Measurements from ENCODE around the gene SPC24.
"Not testable (repeated sequence)": the region's sequence is repeated elsewhere in the genome, so short reads cannot be mapped to it uniquely, and the experiment has no call there.

The SPC24 gene

DNA sequence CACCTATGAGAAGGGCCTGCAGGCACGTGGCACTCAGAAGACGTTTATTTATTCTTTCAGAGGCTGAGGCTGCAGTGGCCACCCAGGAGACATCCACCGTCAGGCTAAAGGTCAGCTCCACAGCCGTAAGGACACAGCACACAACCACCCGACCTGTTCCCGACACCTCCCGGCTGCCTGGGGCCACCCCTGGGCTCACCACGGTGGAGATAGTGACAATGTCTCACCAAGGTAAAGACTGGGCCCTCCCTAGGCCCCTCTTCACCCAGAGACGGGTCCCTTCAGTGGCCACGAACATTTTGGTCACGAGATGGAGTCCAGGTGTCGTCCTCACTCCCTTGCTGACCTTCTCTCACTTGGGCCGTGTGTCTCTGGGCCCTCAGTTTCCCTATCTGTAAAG lies 32.5 kb downstream of the SPC24 start:
- FAIRE-seq = no peak

DNA sequence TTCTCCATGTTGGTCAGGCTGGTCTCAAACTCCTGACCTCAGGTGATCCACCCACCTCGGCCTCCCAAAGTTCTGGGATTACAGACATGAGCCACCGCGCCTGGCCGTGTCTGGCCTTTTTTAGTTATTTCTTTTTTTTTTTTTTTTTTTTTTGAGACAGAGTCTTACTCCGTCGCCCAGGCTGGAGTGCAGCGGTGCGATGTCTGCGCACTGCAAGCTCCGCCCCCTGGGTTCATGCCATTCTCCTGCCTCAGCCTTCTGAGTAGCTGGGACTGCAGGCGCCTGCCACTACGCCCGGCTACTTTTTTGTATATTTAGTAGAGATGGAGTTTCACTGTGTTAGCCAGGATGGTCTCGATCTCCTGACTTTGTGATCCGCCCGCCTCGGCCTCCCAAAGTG lies 33.6 kb downstream of the SPC24 start:
- not testable (repeated sequence) for FAIRE-seq

DNA sequence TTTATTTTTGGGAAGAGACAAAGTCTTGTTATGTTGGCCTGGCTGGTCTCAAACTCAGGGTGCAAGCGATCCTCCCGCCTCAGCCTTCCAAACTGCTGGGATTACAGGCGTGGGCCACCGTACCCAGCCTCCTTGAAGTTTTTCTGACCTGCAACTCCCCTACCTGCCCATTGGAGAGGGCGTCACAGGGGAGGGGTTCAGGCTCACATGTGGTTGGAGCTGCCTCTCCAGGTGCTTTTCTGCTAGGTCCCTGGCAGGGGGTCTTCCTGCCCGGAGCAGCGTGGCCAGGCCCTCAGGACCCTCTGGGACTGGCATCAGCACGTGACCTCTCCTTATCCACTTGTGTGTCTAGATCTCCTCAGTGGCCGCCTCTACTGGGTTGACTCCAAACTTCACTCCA lies 39.1 kb downstream of the SPC24 start:
- FAIRE-seq = no peak

DNA sequence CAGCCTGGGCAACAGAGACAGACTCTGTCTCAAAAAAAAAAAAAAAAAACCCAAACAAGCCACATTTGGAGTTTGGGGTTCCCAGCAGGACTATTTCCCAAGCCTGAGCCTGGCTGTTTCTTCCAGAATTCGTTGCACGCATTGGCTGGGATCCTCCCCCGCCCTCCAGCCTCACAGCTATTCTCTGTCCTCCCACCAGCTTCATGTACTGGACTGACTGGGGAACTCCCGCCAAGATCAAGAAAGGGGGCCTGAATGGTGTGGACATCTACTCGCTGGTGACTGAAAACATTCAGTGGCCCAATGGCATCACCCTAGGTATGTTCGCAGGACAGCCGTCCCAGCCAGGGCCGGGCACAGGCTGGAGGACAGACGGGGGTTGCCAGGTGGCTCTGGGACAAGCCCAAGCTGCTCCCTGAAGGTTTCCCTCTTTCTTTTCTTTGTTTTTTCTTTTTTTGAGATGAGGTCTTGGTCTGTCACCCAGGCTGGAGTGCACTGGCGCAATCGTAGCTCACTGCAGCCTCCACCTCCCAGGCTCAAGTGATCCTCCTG lies 39.6 kb downstream of the SPC24 start:
- FAIRE-seq = no peak

DNA sequence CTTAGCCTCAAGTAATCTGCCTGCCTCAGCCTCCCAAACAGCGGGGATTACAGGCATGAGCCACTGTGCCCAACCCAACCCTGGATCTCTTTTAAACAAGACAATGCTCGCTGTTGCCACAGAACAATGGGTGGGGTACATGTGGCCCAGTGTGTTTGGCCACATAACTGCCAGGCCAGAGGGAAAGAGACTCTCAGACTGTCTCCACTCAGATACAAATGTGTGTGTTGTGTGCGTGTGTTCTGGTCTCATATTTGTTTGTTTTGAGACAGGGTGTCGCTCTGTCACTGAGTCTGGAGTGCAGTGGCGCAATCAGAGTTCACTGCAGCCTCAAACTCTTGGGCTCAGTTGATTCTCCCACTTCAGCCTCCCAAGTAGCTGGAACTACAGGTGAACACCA lies 40.5 kb downstream of the SPC24 start:
- FAIRE-seq = no peak

DNA sequence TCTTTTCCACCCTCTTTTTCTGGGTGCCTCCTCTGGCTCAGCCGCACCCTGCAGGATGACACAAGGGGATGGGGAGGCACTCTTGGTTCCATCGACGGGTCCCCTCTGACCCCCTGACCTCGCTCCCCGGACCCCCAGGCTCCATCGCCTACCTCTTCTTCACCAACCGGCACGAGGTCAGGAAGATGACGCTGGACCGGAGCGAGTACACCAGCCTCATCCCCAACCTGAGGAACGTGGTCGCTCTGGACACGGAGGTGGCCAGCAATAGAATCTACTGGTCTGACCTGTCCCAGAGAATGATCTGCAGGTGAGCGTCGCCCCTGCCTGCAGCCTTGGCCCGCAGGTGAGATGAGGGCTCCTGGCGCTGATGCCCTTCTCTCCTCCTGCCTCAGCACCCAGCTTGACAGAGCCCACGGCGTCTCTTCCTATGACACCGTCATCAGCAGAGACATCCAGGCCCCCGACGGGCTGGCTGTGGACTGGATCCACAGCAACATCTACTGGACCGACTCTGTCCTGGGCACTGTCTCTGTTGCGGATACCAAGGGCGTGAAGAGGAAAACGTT lies 42.4 kb downstream of the SPC24 start:
- FAIRE-seq = no peak

DNA sequence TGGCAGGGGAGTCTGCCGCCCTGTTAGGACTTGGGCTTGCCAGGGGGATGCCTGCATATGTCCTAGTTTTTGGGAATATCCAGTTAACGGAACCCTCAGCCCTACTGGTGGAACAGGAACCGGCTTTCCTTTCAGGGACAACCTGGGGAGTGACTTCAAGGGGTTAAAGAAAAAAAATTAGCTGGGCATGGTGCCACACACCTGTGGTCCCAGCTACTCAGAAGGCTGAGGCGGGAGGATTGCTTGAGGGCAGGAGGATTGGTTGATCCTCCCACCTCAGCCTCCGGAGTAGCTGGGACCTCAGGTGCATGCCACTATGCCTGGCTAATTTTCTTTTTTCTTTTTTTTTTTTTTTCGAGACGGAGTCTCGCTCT lies 43.8 kb downstream of the SPC24 start:
- FAIRE-seq = no peak

DNA sequence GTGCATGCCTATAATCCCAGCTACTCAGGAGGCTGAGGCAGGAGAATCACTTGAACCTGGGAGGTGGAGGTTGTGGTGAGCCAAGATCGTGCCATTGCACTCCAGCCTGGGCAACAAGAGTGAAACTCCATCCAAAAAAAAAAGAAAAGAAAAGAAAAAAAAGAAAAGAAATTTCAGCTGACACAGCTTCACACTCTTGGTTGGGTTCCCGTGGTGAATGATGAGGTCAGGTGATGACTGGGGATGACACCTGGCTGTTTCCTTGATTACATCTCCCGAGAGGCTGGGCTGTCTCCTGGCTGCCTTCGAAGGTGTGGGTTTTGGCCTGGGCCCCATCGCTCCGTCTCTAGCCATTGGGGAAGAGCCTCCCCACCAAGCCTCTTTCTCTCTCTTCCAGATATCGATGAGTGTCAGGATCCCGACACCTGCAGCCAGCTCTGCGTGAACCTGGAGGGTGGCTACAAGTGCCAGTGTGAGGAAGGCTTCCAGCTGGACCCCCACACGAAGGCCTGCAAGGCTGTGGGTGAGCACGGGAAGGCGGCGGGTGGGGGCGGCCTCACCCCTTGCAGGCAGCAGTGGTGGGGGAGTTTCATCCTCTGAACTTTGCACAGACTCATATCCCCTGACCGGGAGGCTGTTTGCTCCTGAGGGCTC lies 44.3 kb downstream of the SPC24 start:
- FAIRE-seq = no peak

DNA sequence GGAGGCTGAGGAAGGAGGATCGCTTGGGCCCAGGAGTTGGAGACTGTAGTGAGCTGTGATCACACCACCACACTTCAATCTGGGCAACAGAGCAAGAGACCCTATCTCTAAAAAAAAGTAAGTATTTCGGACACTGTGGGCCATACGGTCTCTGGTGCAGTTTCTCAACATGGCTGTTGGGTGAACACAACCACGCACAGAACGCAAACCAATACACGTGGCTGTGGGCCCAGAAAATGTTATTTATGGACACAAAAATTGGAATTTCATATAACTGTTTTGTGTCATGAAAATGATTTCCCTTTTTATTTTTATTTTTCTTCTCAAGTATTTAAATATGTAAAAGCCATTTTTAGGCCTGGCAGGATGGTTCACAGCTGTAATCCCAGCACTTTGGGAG lies 46.8 kb downstream of the SPC24 start:
- no peak for FAIRE-seq

DNA sequence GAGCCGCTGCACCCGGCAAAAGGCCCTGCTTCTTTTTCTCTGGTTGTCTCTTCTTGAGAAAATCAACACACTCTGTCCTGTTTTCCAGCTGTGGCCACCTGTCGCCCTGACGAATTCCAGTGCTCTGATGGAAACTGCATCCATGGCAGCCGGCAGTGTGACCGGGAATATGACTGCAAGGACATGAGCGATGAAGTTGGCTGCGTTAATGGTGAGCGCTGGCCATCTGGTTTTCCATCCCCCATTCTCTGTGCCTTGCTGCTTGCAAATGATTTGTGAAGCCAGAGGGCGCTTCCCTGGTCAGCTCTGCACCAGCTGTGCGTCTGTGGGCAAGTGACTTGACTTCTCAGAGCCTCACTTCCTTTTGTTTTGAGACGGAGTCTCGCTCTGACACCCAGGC lies 49.1 kb downstream of the SPC24 start:
- FAIRE-seq = no peak

DNA sequence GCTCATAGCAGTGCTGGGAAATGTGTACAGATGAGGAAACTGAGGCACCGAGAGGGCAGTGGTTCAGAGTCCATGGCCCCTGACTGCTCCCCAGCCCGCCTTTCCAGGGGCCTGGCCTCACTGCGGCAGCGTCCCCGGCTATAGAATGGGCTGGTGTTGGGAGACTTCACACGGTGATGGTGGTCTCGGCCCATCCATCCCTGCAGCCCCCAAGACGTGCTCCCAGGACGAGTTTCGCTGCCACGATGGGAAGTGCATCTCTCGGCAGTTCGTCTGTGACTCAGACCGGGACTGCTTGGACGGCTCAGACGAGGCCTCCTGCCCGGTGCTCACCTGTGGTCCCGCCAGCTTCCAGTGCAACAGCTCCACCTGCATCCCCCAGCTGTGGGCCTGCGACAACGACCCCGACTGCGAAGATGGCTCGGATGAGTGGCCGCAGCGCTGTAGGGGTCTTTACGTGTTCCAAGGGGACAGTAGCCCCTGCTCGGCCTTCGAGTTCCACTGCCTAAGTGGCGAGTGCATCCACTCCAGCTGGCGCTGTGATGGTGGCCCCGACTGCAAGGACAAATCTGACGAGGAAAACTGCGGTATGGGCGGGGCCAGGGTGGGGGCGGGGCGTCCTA lies 50.5 kb downstream of the SPC24 start:
- FAIRE-seq = no peak

DNA sequence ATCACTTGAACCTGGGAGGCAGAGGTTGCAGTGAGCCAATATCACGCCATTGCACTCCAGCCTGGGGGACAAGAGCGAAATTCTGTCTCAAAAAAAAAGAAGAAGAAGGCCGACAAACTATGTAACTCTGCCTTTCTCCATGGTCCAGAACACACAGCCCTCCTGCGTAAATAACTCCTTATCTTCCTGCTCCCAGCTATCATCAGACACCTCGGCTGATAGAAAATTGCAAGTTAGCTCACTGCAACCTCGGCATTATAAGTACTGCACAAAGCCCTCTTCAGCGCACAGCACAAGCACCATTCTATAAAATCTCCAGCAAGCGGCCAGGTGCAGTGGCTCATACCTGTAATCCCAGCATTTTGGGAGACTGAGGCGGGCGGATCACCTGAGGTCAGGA lies 51.9 kb downstream of the SPC24 start:
- FAIRE-seq = not testable (repeated sequence)

DNA sequence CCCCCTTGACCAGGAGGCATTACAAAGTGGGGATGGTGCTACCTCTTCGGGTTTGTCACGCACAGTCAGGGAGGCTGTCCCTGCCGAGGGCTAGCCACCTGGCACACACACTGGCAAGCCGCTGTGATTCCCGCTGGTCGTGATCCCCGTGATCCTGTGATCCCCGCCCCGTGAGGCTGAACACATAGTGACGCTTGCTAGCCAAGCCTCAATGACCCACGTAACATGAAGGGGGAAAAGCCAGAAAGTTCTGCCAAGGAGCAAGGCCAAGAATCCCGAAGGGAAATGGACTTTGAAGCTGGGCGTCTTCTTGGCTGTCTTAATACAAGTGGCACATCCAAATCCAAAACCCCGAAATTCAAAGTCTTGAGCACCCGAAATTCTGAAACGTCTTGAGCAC lies 52.6 kb downstream of the SPC24 start:
- no peak for FAIRE-seq

DNA sequence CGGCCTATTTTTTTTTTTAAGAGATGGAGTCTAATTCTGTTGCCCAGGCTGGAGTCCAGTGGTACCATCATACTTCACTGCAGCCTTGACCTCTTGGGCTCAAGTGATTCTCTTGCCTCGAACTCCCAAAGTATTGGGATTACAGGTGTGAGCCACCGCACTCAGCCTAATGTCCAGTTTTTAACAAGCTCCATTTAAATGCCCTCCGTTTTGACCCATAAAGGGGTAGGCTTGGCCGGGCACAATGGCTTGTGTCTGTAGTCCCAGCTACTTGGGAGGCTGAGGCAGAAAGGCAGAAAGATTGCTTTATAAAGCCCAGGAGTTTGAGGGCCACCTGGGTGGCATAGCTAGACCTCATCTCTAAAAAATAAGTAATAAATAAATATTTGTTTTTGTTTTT lies 54.5 kb downstream of the SPC24 start:
- no peak for FAIRE-seq

DNA sequence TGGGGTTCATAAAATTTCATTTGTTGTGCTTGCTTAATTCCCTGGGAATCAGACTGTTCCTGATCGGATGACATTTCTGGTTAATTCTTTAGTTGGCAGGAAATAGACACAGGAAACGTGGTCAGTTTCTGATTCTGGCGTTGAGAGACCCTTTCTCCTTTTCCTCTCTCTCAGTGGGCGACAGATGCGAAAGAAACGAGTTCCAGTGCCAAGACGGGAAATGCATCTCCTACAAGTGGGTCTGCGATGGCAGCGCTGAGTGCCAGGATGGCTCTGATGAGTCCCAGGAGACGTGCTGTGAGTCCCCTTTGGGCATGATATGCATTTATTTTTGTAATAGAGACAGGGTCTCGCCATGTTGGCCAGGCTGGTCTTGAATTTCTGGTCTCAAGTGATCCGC lies 55.5 kb downstream of the SPC24 start:
- FAIRE-seq = no peak

DNA sequence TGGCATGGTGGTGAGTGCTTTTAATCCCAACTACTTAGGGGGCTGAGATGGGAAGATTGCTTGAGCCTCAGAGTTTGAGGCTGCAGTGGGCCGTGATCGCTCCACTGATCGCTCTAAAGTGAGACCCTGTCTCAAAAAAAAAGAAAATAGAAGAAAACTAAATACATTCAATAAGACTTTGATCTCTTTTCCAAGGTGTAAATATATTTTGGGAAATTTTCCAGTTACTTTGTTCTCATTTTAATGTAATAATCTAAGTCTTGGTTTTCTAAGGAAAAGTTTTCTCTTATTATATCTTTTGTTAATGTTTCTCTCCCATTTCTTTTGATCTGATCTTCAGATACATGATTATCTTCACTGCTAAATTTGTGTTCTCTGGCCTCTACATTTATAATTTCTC lies 56.7 kb downstream of the SPC24 start:
- no peak for FAIRE-seq

DNA sequence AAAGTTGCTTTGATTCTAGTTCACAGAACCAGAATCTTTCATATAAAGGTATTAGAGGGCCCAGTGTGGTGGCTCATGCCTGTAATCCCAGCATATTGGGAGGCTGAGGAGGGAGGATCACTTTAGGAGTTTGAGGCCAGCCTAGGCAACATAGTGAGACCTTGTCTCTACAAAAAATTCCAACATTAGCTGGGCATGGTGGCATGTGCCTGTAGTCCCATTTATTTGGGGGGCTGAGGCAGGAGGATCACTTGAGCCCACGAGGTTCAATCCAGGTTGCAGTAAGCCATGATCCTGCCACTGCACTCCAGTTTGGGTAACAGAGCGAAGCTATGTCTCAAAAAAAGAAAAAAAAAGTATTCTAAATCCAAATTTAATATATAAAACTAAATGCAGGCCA lies 57.3 kb downstream of the SPC24 start:
- FAIRE-seq = no peak

DNA sequence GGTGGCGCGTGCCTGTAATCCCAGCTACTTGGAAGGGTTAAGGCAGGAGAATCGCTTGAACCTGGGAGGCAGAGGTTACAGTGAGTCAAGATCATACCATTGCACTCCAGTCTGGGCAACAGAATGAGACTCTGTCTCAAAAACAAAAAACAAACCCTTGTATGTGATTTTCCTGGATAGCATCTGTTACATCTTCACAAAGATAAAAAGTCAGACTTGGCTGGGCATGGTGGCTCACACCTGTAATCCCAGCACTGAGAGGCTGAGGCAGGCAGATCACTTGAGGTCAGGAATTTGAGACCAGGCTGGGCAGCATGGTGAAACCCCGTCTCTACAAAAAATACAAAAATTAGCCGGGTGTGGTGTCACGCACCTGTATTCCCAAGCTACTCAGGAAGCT lies 58.2 kb downstream of the SPC24 start:
- FAIRE-seq = not testable (repeated sequence)

DNA sequence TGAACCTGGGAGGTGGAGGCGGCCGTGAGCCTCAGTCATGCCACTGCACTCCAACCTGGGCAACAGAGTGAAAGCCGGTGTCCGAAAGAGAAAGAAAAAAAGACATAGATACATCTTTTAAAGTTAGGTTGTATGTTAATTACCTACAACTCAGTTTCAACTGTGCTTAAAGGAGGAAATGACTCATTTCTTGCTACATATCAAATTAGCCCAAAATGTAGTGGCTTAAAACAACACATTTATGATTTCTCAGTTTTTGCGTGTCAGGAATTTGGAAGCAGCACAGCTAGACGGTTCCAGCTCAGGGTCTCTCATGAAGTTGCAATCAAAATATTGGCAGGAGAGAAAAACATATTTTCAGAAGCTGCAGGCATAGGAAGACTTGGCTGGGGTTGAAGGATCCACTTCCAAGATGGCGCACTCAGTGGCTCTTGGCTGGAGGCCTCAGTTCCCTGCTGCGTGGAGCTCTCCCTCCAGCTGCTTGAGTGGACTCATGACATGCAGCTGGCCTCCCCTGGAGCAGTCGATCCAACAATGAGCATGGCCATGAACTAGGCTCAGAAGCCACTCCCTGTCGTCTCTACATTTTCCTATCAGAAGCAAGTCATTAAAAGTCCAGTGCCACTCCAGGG lies 59.3 kb downstream of the SPC24 start:
- FAIRE-seq = no peak
